ENCODE results near the gene ANKRD33. TPM values are rescaled to one million over a fixed set of nuclear protein-coding genes. Genes with fewer than 3 reads are reported as not detected.

ANKRD33 gene
- total RNA-seq, 2 donors from 2014 or later = not detected

DNA sequence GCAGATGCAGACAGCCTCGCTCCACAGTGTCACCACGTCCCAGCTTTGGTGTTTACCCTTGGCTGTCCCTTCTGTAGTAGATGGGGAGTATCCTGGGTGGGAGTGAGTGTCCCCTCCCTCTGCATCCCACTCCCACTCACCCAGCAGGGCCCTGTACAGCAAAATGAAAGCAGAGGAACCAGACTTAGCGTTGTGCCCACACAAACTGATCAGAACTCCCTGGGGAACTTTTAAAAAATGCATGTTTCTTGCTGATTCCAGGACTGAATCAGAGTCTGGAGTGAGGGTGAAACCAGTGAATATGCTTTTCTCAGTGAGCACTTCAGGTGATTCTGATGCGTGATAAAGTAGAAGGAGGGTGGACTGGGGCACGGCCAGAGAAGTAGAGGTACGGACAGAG is 22.3 kb downstream of the ANKRD33 start:
- ATAC-seq (replicated peaks) = no peak
- peaks cover 20% of the 10 kb centered on the region for H3K27me3 Mint-ChIP-seq
- no peaks in the 10 kb centered on the region for H3K36me3 Mint-ChIP-seq (ENCODE audit: low read depth)
- no peaks in the 10 kb centered on the region for H3K4me1 Mint-ChIP-seq
- no peaks in the 10 kb centered on the region for H3K9me3 Mint-ChIP-seq
- H3K27ac Mint-ChIP-seq = no peak overlapping the region
- no peak overlapping the region for H3K4me3 Mint-ChIP-seq

GRCh38 chr12:51910691-51911090 is 22.8 kb downstream of the ANKRD33 start:
- Mint-ChIP-seq H3K27ac (no peak overlapping the region), H3K9me3 (no peaks in the 10 kb centered on the region), H3K4me1 (no peaks in the 10 kb centered on the region), H3K36me3 (ENCODE audit: low read depth) (no peaks in the 10 kb centered on the region), H3K4me3 (no peak overlapping the region), H3K27me3 (peaks cover 20% of the 10 kb centered on the region)
- no peak for ATAC-seq (replicated peaks)

GRCh38 chr12:51911307-51911706 is 23.4 kb downstream of the ANKRD33 start:
- no peaks in the 10 kb centered on the region for H3K4me1 Mint-ChIP-seq
- ATAC-seq (replicated peaks) = no peak
- H3K27ac Mint-ChIP-seq = no peak overlapping the region
- H3K4me3 Mint-ChIP-seq = no peak overlapping the region
- no peaks in the 10 kb centered on the region for H3K36me3 Mint-ChIP-seq (ENCODE audit: low read depth)
- H3K9me3 Mint-ChIP-seq = no peaks in the 10 kb centered on the region
- H3K27me3 Mint-ChIP-seq = peaks cover 16% of the 10 kb centered on the region

- Mint-ChIP-seq H3K9me3 (no peaks in the 10 kb centered on the region), H3K4me3 (no peak overlapping the region), H3K4me1 (no peaks in the 10 kb centered on the region), H3K27me3 (peaks cover 13% of the 10 kb centered on the region), H3K27ac (no peak overlapping the region), H3K36me3 (ENCODE audit: low read depth) (no peaks in the 10 kb centered on the region)
- no peak for ATAC-seq (replicated peaks)
Observed at GRCh38 chr12:51911788-51912711, 24.1 kb downstream of the ANKRD33 start.

DNA sequence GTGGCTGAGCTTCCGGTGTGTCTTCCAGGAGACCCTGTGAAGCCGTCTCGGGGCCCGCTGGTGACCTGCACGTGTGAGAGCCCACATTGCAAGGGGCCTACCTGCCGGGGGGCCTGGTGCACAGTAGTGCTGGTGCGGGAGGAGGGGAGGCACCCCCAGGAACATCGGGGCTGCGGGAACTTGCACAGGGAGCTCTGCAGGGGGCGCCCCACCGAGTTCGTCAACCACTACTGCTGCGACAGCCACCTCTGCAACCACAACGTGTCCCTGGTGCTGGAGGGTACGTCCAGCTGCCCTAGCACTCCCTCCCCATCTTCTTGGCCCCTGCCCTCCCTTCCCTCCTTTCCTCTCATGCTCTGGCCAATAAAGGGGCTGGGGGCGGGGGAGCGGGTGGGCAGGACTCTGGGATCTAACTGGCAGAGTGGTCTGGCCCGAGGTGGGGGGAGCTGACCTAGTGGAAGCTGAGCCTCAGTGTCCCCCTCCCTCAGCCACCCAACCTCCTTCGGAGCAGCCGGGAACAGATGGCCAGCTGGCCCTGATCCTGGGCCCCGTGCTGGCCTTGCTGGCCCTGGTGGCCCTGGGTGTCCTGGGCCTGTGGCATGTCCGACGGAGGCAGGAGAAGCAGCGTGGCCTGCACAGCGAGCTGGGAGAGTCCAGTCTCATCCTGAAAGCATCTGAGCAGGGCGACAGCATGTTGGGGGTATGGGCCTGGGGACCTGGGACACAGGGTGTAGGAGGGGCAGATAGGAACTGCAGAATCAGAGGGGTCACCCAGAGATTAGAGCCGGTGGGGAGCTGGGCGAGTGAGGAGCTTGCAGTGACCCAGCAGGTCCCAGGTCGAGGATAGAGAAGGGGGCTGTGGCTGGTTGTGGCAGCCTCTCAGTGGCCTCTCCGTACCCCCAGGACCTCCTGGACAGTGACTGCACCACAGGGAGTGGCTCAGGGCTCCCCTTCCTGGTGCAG is 25.4 kb downstream of the ANKRD33 start:
- ATAC-seq (replicated peaks) = no peak
- Mint-ChIP-seq H3K4me3 (no peak overlapping the region), H3K27ac (no peak overlapping the region), H3K27me3 (peaks cover 6% of the 10 kb centered on the region), H3K36me3 (ENCODE audit: low read depth) (no peaks in the 10 kb centered on the region), H3K9me3 (no peaks in the 10 kb centered on the region), H3K4me1 (no peaks in the 10 kb centered on the region)

- Mint-ChIP-seq H3K4me1 (no peaks in the 10 kb centered on the region), H3K27ac (no peak overlapping the region), H3K9me3 (no peaks in the 10 kb centered on the region), H3K27me3 (no peaks in the 10 kb centered on the region), H3K36me3 (ENCODE audit: low read depth) (no peaks in the 10 kb centered on the region), H3K4me3 (no peak overlapping the region)
- no peak for ATAC-seq (replicated peaks)
Observed at GRCh38 chr12:51914034-51914923, 26.4 kb downstream of the ANKRD33 start.

DNA sequence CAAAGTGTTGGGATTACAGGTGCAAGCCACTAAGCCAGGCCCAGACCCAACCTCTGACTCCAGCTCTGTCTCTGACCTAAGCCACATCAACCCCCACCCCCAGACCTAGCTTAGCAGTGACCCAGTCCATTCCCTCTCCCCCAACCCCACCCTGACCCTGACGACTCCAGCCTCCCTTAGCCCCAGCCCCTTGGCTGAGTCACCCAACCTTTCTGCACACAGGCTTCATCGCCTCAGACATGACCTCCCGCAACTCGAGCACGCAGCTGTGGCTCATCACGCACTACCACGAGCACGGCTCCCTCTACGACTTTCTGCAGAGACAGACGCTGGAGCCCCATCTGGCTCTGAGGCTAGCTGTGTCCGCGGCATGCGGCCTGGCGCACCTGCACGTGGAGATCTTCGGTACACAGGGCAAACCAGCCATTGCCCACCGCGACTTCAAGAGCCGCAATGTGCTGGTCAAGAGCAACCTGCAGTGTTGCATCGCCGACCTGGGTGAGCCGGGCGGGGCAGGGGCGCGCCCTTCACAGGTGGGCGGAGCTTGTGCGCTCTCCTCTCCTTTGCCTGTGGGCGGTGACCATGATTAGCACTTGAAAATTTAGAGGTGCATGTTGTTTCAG is 27.2 kb downstream of the ANKRD33 start:
- Mint-ChIP-seq H3K36me3 (ENCODE audit: low read depth) (no peaks in the 10 kb centered on the region), H3K4me3 (no peak overlapping the region), H3K27ac (no peak overlapping the region), H3K27me3 (no peaks in the 10 kb centered on the region), H3K4me1 (no peaks in the 10 kb centered on the region), H3K9me3 (no peaks in the 10 kb centered on the region)
- ATAC-seq (replicated peaks) = no peak

- Mint-ChIP-seq H3K4me1 (no peaks in the 10 kb centered on the region), H3K9me3 (no peaks in the 10 kb centered on the region), H3K36me3 (ENCODE audit: low read depth) (no peaks in the 10 kb centered on the region), H3K27me3 (no peaks in the 10 kb centered on the region), H3K4me3 (no peak overlapping the region), H3K27ac (no peak overlapping the region)
- ATAC-seq (replicated peaks) = no peak
Observed at GRCh38 chr12:51915951-51916350, 28.0 kb downstream of the ANKRD33 start.

- no peak overlapping the region for H3K4me3 Mint-ChIP-seq
- H3K4me1 Mint-ChIP-seq = no peaks in the 10 kb centered on the region
- ATAC-seq (replicated peaks) = no peak
- H3K9me3 Mint-ChIP-seq = no peaks in the 10 kb centered on the region
- no peaks in the 10 kb centered on the region for H3K36me3 Mint-ChIP-seq (ENCODE audit: low read depth)
- H3K27me3 Mint-ChIP-seq = no peaks in the 10 kb centered on the region
- no peak overlapping the region for H3K27ac Mint-ChIP-seq
Observed at GRCh38 chr12:51917041-51917590, 29.2 kb downstream of the ANKRD33 start.

DNA sequence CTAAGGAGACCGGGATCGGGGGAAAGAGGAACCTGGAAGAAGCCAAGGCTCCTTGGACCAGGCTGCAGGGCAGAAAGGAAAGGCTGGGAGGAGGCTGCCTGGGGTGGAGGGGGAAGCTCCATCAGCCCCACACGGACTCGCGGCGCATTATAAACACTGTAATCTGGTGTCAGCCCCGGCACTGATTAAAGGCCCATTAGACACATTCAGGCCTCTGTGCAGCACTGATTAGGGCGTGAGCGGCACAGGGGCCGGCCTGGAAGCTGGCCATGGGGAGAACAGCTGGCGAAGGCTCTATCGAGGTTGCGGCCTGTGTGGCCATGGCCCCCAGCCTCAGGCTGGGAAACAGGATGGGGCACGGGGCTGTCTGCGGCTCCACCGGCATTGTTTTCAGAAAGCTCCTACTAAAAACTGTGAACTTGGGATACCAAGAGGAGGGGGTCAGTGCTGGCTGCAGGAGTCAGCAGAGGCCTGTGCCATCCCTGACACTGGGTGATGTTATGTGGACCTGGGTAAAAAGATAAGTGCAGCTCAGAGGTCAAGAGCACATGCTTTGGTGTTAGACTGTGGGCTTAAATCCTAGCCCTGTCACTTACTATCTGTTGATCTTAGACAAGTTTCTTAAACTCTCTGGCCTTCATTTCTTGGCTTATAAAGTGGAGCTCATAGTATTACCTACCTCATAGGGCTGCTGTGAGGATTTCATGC is 30.0 kb downstream of the ANKRD33 start:
- Mint-ChIP-seq H3K27me3 (no peaks in the 10 kb centered on the region), H3K4me1 (no peaks in the 10 kb centered on the region), H3K9me3 (no peaks in the 10 kb centered on the region), H3K36me3 (ENCODE audit: low read depth) (no peaks in the 10 kb centered on the region), H3K27ac (no peak overlapping the region), H3K4me3 (no peak overlapping the region)
- ATAC-seq (replicated peaks) = no peak

- ATAC-seq (replicated peaks) = no peak
- Mint-ChIP-seq H3K9me3 (no peaks in the 10 kb centered on the region), H3K4me3 (no peak overlapping the region), H3K27ac (no peak overlapping the region), H3K27me3 (no peaks in the 10 kb centered on the region), H3K4me1 (peaks cover 3% of the 10 kb centered on the region), H3K36me3 (ENCODE audit: low read depth) (no peaks in the 10 kb centered on the region)
Observed at GRCh38 chr12:51920046-51920445, 32.1 kb downstream of the ANKRD33 start.

- Mint-ChIP-seq H3K27me3 (no peaks in the 10 kb centered on the region), H3K9me3 (no peaks in the 10 kb centered on the region), H3K27ac (no peak overlapping the region), H3K4me1 (peaks cover 3% of the 10 kb centered on the region), H3K36me3 (ENCODE audit: low read depth) (no peaks in the 10 kb centered on the region), H3K4me3 (no peak overlapping the region)
- ATAC-seq (replicated peaks) = no peak
Observed at GRCh38 chr12:51921017-51921725, 33.3 kb downstream of the ANKRD33 start.
